K562 (cell line): ENCODE measurements around the gene HNRNPA3. TPM values are rescaled to one million over a fixed set of nuclear protein-coding genes. Genes with fewer than 3 reads are reported as not detected.

Experiments
- E2F6 ChIP-seq, 2 experiments: IDR thresholded peaks; 2 replicates each; pipeline ENCODE4 v1.6.1; 2011; ENCODE audit warnings: borderline replicate concordance in 1 of 2, control low read depth in 1 of 2, low read depth in 1 of 2, low read length in 1 of 2, mild to moderate bottlenecking in 1 of 2, mixed read lengths in 1 of 2, moderate library complexity in 1 of 2; ENCODE audit not compliant: insufficient read depth in 1 of 2, insufficient read length in 1 of 2, poor library complexity in 1 of 2, severe bottlenecking in 1 of 2; ENCODE audit errors: extremely low read depth in 1 of 2
- E2F8 ChIP-seq: fragments of 450-650 bp; IDR thresholded peaks from 2 replicates; pipeline ENCODE4 v1.7.1; 2018; ENCODE audit warnings: mild to moderate bottlenecking, low read depth; ENCODE audit not compliant: partially characterized antibody
- KDM1A ChIP-seq, 2 experiments: fragments of 450-650 bp; IDR thresholded peaks; 2 replicates each; pipeline ENCODE4 v1.6.1; 2016; ENCODE audit warnings: mild to moderate bottlenecking in 2 of 2
- MTA2 ChIP-seq: fragments of 450-650 bp; IDR thresholded peaks from 2 replicates; pipeline ENCODE4 v1.6.1; 2016; ENCODE audit warnings: low read depth
- NFIX ChIP-seq: fragments of 250-450 bp; sonication (Bioruptor Pico); IDR thresholded peaks from 2 replicates; pipeline ENCODE4 v1.4.0; 2020; ENCODE audit warnings: low read depth, mild to moderate bottlenecking, moderate library complexity
- NUFIP1 ChIP-seq: fragments of 450-650 bp; IDR thresholded peaks from 2 replicates; pipeline ENCODE4 v1.6.1; 2018; ENCODE audit not compliant: partially characterized antibody
- TGIF2 ChIP-seq: sonication (generic); formaldehyde crosslinking; IDR thresholded peaks from 2 replicates; pipeline ENCODE4 v1.8.1; 2022; ENCODE audit warnings: mild to moderate bottlenecking, missing genetic modification reagents, moderate library complexity
- ZNF398 ChIP-seq: fragments of 250-450 bp; sonication (Bioruptor Pico); IDR thresholded peaks from 2 replicates; pipeline ENCODE4 v1.8.0; 2021; ENCODE audit warnings: moderate library complexity, mild to moderate bottlenecking, inconsistent platforms
- polyA plus RNA-seq, 8 experiments: library from polyadenylated mRNA; depleted of rRNA in 4 of 8; stranded (reverse) in 5 of 8; unstranded in 3 of 8; fragments of >200 nt; fragmentation: Nextera tagmentation in 2 of 8; fragmentation: Illumina TruSeq in 1 of 8; extraction: Ambion mirVana in 2 of 8; extraction: Trizol in 1 of 8; gene quantifications; 2 replicates each; pipeline versions ENCODE4 v1.2.1 to v1.2.3, GENCODE V29; 2011 to 2014; ENCODE audit warnings: inconsistent platforms in 1 of 8, missing spikeins in 1 of 8
- total RNA-seq, 7 experiments: library from RNA; depleted of rRNA in 6 of 7; stranded (reverse); fragments of >200 nt in 6 of 7; fragmentation: Illumina TruSeq in 2 of 7; extraction: Trizol in 2 of 7; gene quantifications; 2 replicates each; pipeline versions ENCODE4 v1.2.1 to v1.2.3, GENCODE V29; 2011 to 2021; ENCODE audit warnings: low replicate concordance in 1 of 7
- TF ChIP-seq, protein P1 (sequence below): fragments of 450-650 bp; formaldehyde crosslinking; IDR thresholded peaks from 2 replicates; pipeline ENCODE4 v1.4.0; 2022; ENCODE audit warnings: missing genetic modification characterization
- TF ChIP-seq, protein P2 (sequence below): sonication (generic); formaldehyde crosslinking; IDR thresholded peaks from 2 replicates; pipeline ENCODE4 v1.8.0; 2023; ENCODE audit warnings: mild to moderate bottlenecking, missing genetic modification reagents
- TF ChIP-seq, protein P3 (sequence below): fragments of 450-650 bp; formaldehyde crosslinking; IDR thresholded peaks from 2 replicates; pipeline ENCODE4 v1.4.0; 2020; ENCODE audit warnings: mild to moderate bottlenecking, moderate library complexity

The HNRNPA3 gene
- total and polyA plus RNA-seq, 9 of the 15 experiments (the other 6 are each of a cell fraction or from before 2014, with no cell fraction given): 72.8 to 428 (median 192) TPM

GRCh38 chr2:177254433-177255226 is 42.0 kb downstream of the HNRNPA3 start (continued):
- TF ChIP-seq E2F6 (IDR thresholded peaks at IDR 0.05; ENCODE audit: borderline replicate concordance in 1 of 2, extremely low read depth in 1 of 2, insufficient read depth in 1 of 2, insufficient read length in 1 of 2, low read depth in 1 of 2, low read length in 1 of 2, poor library complexity in 1 of 2, severe bottlenecking in 1 of 2) (no peak), NFIX (CRISPR knock-in tag) (no peak), MTA2 (peak; percentile 29; the same call in 1 of the 2 replicates), E2F8 (peak; percentile 34), TGIF2 (CRISPR knock-in tag) (no peak), NUFIP1 (no peak), ZNF398 (CRISPR knock-in tag) (no peak), KDM1A (IDR thresholded peaks at IDR 0.05) (no peak)
- TF ChIP-seq, protein P1, sequence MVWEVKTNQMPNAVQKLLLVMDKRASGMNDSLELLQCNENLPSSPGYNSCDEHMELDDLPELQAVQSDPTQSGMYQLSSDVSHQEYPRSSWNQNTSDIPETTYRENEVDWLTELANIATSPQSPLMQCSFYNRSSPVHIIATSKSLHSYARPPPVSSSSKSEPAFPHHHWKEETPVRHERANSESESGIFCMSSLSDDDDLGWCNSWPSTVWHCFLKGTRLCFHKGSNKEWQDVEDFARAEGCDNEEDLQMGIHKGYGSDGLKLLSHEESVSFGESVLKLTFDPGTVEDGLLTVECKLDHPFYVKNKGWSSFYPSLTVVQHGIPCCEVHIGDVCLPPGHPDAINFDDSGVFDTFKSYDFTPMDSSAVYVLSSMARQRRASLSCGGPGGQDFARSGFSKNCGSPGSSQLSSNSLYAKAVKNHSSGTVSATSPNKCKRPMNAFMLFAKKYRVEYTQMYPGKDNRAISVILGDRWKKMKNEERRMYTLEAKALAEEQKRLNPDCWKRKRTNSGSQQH: 0 out of 2 replicates have a peak, but pooled peaks have one; percentile 32
- TF ChIP-seq, protein P2, sequence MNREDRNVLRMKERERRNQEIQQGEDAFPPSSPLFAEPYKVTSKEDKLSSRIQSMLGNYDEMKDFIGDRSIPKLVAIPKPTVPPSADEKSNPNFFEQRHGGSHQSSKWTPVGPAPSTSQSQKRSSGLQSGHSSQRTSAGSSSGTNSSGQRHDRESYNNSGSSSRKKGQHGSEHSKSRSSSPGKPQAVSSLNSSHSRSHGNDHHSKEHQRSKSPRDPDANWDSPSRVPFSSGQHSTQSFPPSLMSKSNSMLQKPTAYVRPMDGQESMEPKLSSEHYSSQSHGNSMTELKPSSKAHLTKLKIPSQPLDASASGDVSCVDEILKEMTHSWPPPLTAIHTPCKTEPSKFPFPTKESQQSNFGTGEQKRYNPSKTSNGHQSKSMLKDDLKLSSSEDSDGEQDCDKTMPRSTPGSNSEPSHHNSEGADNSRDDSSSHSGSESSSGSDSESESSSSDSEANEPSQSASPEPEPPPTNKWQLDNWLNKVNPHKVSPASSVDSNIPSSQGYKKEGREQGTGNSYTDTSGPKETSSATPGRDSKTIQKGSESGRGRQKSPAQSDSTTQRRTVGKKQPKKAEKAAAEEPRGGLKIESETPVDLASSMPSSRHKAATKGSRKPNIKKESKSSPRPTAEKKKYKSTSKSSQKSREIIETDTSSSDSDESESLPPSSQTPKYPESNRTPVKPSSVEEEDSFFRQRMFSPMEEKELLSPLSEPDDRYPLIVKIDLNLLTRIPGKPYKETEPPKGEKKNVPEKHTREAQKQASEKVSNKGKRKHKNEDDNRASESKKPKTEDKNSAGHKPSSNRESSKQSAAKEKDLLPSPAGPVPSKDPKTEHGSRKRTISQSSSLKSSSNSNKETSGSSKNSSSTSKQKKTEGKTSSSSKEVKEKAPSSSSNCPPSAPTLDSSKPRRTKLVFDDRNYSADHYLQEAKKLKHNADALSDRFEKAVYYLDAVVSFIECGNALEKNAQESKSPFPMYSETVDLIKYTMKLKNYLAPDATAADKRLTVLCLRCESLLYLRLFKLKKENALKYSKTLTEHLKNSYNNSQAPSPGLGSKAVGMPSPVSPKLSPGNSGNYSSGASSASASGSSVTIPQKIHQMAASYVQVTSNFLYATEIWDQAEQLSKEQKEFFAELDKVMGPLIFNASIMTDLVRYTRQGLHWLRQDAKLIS (CRISPR knock-in tag): peak; percentile 80; the same call in 1 of the 2 replicates
- TF ChIP-seq, protein P3, sequence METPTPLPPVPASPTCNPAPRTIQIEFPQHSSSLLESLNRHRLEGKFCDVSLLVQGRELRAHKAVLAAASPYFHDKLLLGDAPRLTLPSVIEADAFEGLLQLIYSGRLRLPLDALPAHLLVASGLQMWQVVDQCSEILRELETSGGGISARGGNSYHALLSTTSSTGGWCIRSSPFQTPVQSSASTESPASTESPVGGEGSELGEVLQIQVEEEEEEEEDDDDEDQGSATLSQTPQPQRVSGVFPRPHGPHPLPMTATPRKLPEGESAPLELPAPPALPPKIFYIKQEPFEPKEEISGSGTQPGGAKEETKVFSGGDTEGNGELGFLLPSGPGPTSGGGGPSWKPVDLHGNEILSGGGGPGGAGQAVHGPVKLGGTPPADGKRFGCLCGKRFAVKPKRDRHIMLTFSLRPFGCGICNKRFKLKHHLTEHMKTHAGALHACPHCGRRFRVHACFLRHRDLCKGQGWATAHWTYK (CRISPR knock-in tag): peak; percentile 25; the same call in 1 of the 2 replicates
